Left lobe of liver (tissue), 2 donors: ENCODE results near the gene NT5C3A. TPM values are rescaled to one million over a fixed set of nuclear protein-coding genes. Genes with fewer than 3 reads are reported as not detected.
"Not testable (repeated sequence)": the region's sequence is repeated elsewhere in the genome, so short reads cannot be mapped to it uniquely, and the experiment has no call there.

Experiments used
- ATAC-seq: fragments of 200-7000 bp; cut with Tn5 transposase; one replicate; pipeline ENCODE4 v1.9.1; 2020; ENCODE audit warnings: mild to moderate bottlenecking, moderate library complexity
- DNase-seq: peaks from one replicate; pipeline ENCODE4 v3.0.0-alpha.2; 2020; ENCODE audit warnings: low spot score
- total RNA-seq: library from RNA; stranded (reverse); gene quantifications from one replicate; pipeline ENCODE4 v1.2.1, GENCODE V29; 2021
- donor health status: DM: no; HTN: no; CAD: no; lungs with moderate emphysema.
- donor health status: DM: no; HTN: yes; CAD: no.

The NT5C3A gene
- total RNA-seq, result 7.3 TPM

DNA sequence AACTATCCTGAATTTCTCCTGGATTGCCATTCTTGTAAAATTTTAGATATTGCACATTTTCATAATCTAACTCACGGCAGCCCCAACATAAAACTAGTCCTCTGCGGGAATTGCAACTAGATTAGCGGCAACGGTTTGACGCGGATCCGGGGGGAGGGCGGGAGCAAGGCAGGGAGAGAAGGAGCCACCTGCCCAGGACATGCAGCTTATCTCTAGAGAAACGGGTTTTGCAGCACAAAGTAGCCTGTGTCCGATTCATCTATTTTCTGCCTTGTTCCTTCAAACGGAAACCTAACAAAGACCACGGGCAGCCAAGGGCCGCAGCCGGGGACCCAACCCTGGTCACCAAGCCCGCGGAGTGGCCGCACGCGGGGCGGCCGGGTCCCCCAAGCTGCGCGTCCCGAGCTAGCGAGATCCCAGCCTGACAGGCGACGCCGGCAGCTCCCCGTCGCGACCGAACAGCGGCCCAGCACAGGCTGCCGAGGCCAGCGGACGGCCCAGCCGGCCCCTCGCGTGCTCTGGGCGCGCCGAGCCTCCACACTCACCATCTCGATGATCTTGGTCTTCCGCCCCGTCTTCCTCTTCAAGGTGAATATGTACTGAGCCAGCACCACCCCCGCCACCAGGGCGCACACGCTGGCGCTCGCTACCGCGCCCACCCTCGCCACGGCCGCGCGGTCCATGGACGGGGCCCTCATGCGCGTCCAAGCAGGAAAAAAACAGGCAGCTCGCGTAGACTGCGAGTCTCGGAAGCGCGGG, at the start of gene NT5C3A:
TSS of gene NT5C3A (minus strand) at position 754 of the 759 bp plus-strand sequence. CDS start at position 683, 71 bp downstream.
- no peak for DNase-seq
- peak; percentile 49 for ATAC-seq

DNA sequence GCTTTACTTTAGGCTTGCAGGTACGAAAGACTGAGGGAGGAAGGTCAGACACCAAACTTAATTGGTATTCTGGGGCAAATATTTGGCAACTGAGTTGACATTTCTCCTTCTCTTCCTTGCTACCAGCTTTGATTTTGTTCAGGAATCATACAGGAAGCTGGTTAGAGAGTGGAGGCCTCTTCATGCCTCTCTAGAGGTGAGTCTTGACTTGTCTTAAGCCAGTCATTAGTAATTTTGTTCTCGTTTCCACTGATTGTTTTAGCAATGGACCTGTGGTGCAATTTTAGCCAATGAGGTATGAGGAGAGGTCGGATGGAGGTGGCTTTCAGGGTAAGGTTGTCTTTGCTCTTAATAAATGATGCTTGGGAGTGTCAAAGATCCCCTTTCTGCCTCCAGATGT, 49.0 kb upstream of the NT5C3A start:
- ATAC-seq, result no peak

DNA sequence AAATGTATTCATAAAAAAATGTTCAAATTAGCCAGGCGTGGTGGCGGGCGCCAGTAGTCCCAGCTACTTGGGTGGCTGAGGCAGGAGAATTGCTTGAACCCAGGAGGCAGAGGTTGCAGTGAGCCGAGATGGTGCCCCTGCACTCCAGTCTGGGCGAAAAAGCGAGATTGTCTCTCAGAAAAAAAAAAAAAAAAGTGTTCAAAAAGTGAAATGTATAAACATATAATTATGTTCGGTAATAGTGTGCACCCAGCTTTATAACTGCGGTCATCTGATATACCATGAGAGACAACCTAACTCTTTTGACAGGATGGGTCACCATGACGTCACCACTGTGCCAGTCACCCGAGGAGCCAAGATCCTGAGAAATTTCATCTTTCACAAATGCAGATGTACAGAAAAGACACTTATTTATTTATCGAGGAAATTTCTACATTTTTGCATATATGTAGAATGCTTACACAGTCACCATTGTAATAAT, 47.2 kb upstream of the NT5C3A start:
- no peak for ATAC-seq

More for the DNA sequence above, 49.0 kb upstream of the NT5C3A start:
- DNase-seq, result no peak

DNA sequence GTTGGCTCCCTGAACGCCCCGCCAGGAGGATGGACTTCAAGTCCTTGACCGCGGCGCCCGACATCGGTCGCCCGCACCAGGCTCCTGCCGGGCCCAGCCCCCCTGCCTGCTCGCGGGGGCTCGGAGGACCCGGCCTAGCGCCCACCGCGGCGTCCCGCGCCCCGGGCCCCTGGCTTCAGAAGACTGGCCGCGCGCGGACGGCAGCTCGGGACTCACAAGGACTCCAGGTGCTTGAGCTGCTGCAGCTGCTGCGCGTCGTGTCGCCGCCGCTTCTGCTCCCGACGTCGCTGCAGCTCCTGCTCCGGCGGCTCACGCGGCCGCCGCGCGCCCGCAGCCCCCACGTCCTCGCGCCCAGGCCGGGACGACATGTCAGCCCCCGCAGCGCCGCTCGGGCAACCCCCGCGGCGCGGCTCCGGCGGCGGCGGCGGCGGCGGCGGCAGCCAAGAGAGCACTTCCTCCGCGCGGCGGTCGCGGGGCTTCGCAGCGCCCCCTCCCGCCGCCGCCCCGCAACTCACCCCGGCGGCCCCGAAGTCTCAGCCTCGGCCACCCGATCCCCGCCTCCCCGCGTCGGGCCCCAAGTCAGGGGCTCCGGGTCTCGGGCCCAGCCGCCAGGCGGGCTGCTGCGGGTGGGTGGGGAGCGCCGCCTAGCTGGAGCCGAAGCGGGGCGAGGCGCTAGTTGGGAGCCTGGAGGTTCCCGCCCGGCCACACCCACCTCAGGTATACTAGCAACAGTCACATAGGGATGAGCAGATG, 46.6 kb upstream of the NT5C3A start, which contains the start of gene RP9:
TSS of gene RP9 (minus strand) at position 400 of the 753 bp plus-strand sequence. CDS start at position 368, 32 bp downstream.
- DNase-seq, result peak; percentile 71
- ATAC-seq, result peak; percentile 96

More for the DNA sequence above, 47.2 kb upstream of the NT5C3A start:
- DNase-seq, result no peak

DNA sequence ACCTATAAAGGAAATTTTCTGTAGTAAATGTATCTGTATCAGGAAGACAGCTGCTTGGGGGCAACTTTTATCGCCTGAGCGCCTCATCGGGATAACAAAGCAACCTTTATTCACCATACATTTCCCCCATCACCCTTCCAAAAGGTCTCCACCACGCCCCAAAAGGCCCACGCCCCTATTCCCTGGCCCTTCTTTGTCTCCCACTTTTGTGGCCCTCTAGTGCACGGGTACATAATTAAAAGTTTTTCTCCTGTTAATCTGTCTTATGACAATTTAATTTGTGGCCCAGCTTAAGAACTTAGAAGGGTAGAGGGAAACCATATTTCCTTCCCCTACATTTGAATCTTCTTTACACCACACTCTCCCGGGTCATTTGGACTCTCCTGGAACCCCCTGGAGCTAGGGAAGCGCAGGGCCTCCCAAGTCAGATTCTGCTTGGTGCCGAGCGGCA, 46.0 kb upstream of the NT5C3A start:
- ATAC-seq (peak; percentile 26), DNase-seq (no peak)

DNA sequence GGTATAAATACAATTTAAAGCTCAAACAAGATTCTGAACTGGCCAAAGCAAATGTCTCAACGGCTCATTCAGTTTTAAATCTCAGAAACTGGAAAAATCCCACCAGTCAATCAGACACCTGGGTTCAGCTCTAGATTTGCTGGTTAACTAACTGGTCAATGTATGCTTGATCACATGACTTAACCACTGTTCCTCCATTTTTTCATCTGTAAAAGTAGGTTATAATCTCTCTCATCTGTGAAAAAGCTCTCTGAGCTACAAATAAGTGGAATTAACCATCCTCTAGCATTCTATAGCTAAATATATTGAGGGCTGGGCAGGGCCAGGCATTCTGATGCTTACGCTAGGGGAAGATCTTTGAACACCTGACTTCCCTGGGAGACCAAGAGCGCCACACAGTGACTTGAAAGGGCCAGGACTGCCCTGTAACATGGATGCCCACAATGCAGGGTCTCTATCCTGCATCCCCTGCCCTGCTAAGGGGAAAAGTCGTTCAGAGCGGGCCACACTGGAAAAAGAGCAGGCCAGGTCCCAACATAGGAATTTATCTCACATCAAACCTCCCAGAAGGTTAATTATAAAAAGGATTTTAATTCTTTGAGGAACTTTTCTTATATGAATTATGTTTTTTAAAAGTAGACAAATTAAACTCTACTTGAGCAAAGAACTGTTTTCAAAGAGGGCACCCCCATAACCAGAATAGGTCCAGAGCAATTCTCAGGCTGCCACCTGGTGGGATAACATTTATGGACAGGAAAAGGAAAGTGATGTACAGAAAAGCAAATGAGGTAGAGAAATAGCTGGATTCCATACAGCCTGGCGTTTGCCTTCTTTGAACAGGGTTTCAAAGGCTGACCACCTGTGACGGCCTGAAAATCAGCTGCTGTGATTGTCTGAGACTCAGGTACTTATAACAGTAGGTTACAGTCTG, 44.8 kb upstream of the NT5C3A start:
- DNase-seq, result no peak
- ATAC-seq, result peak; percentile 24

DNA sequence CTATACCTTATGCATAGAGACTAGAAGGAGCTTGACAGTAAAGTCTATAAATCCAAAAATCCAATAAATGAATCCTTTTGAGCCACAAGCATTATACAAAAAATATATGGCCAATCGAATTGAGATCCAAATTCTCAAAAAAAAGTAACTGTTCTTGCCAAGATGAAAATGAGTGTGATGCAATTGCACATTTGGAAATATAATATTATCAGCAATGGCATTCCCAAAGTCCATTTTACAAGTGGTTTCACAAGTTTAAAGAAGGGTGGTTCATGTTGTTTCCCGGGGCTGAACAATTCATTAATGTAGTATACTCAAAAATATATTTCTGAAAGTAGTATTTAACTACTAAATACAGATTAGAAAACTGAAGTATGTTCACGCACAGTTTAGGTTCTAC, 39.3 kb upstream of the NT5C3A start:
- DNase-seq (no peak), ATAC-seq (peak; percentile 40)

DNA sequence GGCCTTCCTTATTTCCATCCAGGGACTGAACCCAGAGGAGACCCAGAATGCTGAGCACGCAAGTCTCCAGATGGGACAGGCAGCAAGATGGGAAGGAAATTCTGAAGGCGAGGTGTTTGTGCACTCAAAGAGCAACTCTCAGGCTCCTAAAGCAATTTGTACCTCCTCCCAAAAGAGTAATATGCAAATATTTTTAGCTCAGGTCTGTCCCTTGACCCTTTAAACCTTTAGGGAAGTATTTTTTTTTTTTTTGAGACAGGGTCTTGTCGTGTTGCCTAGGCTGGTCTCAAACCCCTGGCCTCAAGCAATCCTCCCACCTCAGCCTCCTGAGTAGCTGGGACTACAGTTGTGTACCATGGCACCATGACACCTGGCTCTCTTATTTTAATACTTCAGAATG, 38.2 kb upstream of the NT5C3A start:
- DNase-seq (no peak), ATAC-seq (no peak)

DNA sequence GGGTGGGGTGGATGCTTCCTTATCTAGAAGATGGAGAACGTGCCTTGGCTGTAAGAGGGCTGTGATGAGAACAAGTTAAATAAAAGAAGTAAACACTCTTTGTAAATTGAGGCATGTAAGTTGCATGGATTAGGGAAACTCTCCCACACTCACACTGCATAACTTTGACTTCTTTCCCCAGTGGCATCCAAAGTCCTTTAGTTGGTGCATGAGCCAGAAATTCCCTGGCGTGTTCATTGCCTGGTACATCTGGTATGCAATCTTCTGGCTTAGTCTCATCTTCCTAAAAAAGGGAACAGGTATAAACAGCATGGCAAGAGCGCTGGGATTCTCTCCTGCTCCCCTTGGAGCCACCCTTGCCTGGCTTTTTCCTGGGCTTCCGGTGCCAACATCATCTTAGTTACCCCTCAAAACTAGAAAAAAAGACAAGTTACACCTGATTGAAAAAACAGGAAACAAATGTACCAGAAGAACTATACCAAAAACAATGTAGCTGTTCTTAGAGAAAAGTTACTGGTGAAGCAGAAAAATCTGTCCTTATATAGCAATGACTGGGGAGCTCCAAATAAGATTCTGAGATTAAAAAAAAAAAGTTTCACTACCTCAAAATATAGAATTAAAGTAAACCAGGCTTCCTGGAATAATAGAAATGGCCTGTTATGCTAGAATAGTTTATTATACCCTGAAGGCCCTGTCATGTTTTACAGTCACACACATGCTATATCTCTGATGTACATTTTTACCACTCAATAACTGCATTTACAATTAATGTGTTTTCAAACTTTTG, 36.8 kb upstream of the NT5C3A start:
- no peak for DNase-seq
- peak; percentile 77 for ATAC-seq

DNA sequence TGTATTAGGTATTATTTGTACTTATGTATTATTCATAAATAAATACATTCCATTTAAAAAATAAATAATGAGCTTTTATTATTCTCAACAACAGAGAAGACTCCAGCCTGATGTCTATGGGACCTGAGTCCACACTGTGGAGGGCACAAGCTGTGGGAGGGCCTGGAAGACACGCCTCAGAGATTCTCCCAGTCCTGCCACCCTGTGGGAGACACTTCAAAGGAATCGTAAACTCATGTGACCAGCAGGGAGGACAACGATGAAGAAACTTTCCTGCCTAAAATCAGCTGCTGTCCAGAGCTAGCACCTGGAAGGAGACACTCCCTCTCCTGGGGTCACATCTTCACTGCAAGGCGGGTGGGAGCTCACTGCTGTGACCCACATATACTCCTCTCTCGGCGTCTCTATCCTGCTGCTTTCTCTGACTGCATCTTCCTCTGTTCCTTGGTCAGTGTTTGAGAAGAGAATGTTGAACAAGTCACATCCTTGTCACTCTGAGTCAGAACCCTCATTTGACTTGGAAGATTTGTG, 32.2 kb upstream of the NT5C3A start:
- ATAC-seq, DNase-seq: not testable (repeated sequence)

DNA sequence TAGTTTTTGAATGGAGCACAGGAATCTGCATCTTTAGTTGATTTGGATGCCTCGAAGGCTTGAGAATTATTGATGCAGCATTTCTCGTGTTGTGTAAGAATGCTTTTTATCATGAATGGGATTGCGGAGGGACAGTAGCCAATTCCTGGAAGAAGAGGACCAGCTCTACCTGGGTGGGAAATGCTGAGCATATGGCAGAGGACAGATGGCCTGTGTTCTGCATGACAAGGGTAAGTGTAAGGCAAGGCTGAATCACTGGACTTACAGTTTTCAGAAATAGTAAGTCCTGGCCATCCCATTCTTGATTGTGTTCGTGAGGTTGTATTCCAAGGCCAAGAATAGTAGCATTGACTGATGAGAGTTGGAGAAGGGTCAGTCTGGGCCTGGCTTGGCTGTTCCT, 30.7 kb upstream of the NT5C3A start:
- DNase-seq (no peak), ATAC-seq (no peak)

DNA sequence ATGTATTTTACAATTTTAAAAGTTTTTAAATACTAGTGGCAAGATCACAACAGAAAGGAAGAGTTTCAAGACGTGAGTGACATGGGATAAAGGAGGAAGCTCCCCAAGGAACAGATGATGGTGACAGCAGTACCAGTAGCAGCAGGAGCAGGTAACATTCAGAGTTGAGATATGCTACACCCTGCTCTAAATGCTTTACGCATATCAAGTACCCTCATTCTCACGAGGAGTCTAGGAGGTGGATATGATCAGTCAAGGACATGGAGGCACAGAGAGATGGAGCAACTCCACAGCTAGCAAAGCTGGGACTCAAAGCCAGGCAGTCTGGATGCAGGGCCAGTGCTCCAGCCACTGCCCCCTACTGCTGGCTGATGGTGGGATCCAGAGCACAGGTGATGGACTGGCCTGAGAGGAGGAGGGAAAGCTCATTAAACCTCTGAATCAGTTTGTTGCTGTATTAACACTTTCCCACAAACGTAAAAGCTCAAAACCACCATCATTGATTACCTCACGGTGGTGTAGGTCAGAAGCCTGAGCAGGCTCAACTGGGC, 29.1 kb upstream of the NT5C3A start:
- ATAC-seq, result peak; percentile 26
- DNase-seq, result no peak

DNA sequence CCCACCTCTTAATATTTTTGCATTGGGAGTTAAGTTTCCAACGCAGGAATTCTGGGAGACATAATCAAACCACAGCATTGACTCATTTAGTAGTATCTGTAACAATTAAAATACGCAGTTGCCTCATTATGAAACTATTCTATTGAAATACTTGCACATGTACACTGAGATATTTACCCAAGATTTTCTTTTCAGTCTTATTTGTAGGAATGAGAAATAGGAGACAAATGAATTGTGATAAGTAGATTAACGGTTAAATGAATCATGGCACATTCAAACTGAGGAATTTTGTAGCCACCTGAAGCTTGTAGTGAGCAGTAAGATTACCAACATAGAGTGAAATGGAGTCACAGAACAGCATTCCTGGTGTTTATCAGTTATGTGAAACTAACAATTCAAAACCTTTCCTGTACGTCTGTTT, 28.5 kb upstream of the NT5C3A start:
- DNase-seq (no peak), ATAC-seq (no peak)

DNA sequence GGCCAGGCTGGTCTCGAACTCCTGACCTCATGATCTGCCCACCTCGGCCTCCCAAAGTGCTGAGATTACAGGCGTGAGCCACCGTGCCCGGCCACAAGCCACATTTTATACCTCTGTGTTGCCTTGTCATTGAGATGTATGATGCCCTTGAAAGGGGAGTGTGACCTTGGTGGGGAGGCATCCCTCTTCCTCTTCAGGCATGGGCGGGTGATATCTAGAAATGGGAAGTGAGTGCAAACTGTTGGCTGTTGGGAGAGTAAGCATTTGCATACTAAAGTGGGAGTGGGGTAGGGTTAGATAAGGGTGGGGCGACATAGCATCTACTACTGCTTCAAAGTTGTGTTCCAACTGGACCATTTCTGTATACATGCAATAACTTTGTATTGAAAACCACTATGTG, 26.6 kb upstream of the NT5C3A start:
- ATAC-seq, result no peak

DNA sequence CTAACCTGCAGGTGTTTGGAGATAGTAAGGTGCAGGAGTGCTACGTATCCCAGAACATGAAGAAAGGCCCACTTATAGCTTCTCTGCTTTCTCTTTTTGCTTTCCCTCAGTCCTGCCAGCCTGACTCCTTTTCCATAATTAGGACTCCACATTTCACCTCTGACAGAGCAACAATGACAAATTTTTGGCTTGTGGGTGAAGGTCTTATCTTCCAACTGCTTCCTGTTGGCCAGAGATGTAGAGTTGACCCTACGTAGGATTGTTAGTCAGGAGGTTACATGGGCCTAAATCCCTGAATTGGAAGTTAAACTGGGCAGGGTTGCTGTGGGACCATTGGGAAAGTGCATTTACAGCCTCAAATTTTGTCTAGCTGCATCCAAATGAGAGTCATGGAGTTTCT, 25.3 kb upstream of the NT5C3A start:
- ATAC-seq, result no peak
- DNase-seq, result no peak

More for the DNA sequence above, 26.6 kb upstream of the NT5C3A start:
- DNase-seq, result no peak

DNA sequence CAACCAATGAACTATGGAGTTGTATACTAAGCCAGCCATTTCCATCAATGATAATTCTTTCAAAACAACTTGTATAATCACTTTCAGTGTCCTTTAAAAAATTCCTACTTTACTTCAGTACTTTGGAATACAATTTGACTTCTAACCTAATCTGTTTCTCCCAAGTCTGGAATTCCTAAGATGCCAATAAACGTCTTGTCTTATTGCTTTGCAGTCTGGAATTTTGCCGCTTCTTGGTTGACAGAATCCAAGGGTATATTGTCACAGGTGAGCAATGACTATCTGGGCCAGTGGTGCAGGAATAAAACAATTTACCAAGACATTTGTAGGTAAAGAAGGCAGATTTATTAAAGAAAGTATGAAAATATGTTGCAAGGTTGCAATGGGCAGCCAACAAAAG, 24.8 kb upstream of the NT5C3A start:
- no peak for ATAC-seq
- DNase-seq, result no peak

DNA sequence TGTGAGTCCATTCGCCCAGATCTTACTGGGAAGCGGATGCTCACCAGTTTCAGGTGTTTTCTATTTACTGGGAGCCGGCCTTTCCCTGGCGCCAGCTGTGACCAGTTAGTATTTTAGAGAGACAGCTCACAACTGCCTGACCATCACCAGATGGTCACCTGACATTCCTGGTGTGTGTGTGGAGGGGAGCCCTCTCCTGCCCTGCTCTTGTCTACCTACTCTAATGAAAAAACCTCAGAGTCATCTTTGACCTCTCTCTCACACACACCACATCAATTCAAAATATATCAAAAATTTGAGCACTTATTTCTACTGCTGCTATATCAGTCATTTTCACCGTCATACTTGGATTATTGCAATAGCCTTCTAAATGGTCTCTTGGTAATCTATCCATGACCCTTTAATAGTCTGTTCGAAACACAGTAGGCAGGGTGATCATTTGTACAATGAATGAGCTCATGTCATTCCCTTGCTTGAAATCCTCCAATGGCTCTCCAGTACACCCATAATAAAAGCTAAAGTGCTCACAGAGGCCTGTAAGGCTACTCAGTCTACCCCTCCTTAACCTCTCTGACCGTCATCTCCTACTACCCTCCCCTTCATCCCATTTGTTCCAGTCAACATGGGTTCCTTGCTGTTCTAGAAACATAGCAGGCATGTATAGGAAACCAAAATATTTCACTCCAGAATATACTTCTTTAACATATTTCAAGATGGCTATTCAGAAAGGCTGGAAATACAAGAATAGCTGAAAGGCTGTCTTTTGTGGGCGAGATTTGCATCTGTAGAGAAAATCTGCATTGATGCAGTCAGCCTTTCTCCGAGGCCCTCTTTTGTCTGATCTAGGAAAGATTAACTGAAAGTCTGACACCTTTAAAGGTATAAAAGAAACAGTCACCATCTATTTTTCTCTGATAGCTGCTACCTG, 17.5 kb upstream of the NT5C3A start:
- ATAC-seq (no peak), DNase-seq (no peak)

DNA sequence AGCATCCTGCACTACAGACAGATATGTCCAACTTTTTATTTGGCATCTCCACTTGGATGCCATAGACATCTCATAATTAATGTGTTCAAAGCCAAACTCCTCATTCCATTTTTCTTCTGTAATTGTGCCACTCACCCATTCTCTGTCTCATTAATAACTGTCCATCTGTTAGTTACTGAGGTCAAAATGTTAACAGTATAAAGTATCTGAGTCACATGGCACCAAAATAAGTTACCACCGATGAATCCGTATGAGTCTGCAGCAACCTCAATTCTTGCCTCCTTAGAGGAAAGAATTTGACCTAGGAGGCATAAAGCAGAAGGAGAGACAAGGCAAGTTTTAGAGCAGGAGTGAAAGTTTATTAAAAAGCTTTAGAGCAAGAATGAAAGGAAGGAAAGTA, 16.5 kb upstream of the NT5C3A start:
- no peak for ATAC-seq
- DNase-seq, result no peak
